Left ventricle myocardium inferior (tissue), 1 donor: ENCODE results near the gene DIPK1C. TPM values are rescaled to one million over a fixed set of nuclear protein-coding genes. Genes with fewer than 3 reads are reported as not detected.

Source experiments
- DNase-seq: peaks from one replicate; pipeline ENCODE4 v3.0.0-alpha.2; 2020
- H3K27ac ChIP-seq: fragments of 200-600 bp; replicated peaks from 2 replicates; pipeline ENCODE4 v1.8.0; 2021
- H3K27me3 ChIP-seq: fragments of 200-600 bp; 2 replicates; pipeline ENCODE4 v1.8.0; 2021; ENCODE audit warnings: low read depth
- H3K36me3 ChIP-seq: fragments of 200-600 bp; 2 replicates; pipeline ENCODE4 v1.8.0; 2021
- H3K4me1 ChIP-seq: fragments of 200-600 bp; 2 replicates; pipeline ENCODE4 v1.8.0; 2021
- H3K4me3 ChIP-seq: fragments of 200-600 bp; 2 replicates; pipeline ENCODE4 v1.8.0; 2021; ENCODE audit warnings: mild to moderate bottlenecking, moderate library complexity
- H3K9me3 ChIP-seq: fragments of 200-600 bp; replicated peaks from 2 replicates; pipeline ENCODE4 v1.8.0; 2021
- intact Hi-C: fragments of 100-400 bp; cut with micrococcal nuclease; formaldehyde crosslinking; loops from one replicate; pipeline ENCODE4 v1.11.0; 2022
- total RNA-seq: library from RNA; stranded (reverse); fragmentation: NEBNext Ultra II Directional; extraction: Animal tissue kit (Norgen Biotek cat#: 25700); gene quantifications from one replicate; pipeline ENCODE4 v1.2.1, GENCODE V29; 2021
- TF ChIP-seq, protein P1 (sequence below): fragments of 200-600 bp; IDR thresholded peaks from 2 replicates; pipeline ENCODE4 v1.8.0; 2021; ENCODE audit warnings: antibody characterized with exemption, mild to moderate bottlenecking, borderline replicate concordance
- donor health status: DM: no; HTN: yes; CAD: no; lungs with severe emphysema.

DIPK1C gene
- total RNA-seq, 1 donor from 2014 or later = 6.4 TPM

GRCh38 chr18:74396171-74397169 is 60.6 kb downstream of the DIPK1C start:
- H3K27me3 ChIP-seq = peaks cover 3% of the 10 kb centered on the region
- DNase-seq = no peak
- peaks cover 41% of the 10 kb centered on the region for H3K4me1 ChIP-seq
- no peaks in the 10 kb centered on the region for H3K9me3 ChIP-seq
- H3K27ac ChIP-seq = peak overlapping the region; percentile 51
- TF ChIP-seq, protein P1, sequence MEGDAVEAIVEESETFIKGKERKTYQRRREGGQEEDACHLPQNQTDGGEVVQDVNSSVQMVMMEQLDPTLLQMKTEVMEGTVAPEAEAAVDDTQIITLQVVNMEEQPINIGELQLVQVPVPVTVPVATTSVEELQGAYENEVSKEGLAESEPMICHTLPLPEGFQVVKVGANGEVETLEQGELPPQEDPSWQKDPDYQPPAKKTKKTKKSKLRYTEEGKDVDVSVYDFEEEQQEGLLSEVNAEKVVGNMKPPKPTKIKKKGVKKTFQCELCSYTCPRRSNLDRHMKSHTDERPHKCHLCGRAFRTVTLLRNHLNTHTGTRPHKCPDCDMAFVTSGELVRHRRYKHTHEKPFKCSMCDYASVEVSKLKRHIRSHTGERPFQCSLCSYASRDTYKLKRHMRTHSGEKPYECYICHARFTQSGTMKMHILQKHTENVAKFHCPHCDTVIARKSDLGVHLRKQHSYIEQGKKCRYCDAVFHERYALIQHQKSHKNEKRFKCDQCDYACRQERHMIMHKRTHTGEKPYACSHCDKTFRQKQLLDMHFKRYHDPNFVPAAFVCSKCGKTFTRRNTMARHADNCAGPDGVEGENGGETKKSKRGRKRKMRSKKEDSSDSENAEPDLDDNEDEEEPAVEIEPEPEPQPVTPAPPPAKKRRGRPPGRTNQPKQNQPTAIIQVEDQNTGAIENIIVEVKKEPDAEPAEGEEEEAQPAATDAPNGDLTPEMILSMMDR = no peak
- intact Hi-C loops = no loop called here
- H3K36me3 ChIP-seq = no peaks in the 10 kb centered on the region
- H3K4me3 ChIP-seq = no peak overlapping the region

GRCh38 chr18:74395648-74396154 is 61.4 kb downstream of the DIPK1C start:
- H3K4me1 ChIP-seq = peaks cover 39% of the 10 kb centered on the region
- TF ChIP-seq, protein P1 = no peak
- no peak for DNase-seq
- intact Hi-C loops = no loop called here
- H3K27me3 ChIP-seq = peaks cover 3% of the 10 kb centered on the region
- no peaks in the 10 kb centered on the region for H3K9me3 ChIP-seq
- H3K4me3 ChIP-seq = no peak overlapping the region
- H3K36me3 ChIP-seq = no peaks in the 10 kb centered on the region
- H3K27ac ChIP-seq = peak overlapping the region; percentile 51

- no peaks in the 10 kb centered on the region for H3K9me3 ChIP-seq
- H3K4me1 ChIP-seq = peaks cover 32% of the 10 kb centered on the region
- no peak overlapping the region for H3K4me3 ChIP-seq
- no peak overlapping the region for H3K27ac ChIP-seq
- DNase-seq = no peak
- no peaks in the 10 kb centered on the region for H3K36me3 ChIP-seq
- intact Hi-C loops = no loop called here
- TF ChIP-seq, protein P1 = no peak
- peaks cover 3% of the 10 kb centered on the region for H3K27me3 ChIP-seq
These were observed 62.1 kb downstream of the DIPK1C start for GRCh38 chr18:74395006-74395405.

DNA sequence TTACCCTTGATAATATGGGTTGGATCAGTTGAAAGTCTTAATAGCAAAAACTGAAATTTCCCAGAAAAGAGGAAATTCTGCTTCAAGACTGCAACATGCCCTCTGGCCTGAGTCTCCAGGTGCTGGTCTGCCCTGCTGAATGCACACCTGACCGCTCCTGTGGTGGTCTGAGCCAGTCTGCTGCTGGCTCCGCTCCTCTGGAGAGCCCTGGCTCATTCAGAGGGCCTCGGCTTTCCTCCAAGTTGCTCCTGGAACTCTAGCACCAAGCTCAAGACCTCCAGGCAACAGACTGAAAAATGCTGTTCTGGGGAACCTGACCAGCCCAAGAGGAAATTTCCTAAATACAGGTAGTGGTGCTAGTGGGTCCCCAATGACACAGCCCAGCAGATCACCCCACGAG is 64.8 kb downstream of the DIPK1C start:
- Histone ChIP-seq H3K27ac (no peak overlapping the region), H3K36me3 (no peaks in the 10 kb centered on the region), H3K4me1 (peaks cover 12% of the 10 kb centered on the region), H3K27me3 (peaks cover 3% of the 10 kb centered on the region), H3K9me3 (no peaks in the 10 kb centered on the region), H3K4me3 (no peak overlapping the region)
- no peak for DNase-seq
- TF ChIP-seq, protein P1 = no peak
- intact Hi-C loops = no loop called here

GRCh38 chr18:74390900-74391299 is 66.2 kb downstream of the DIPK1C start:
- no peaks in the 10 kb centered on the region for H3K9me3 ChIP-seq
- TF ChIP-seq, protein P1 = no peak
- H3K4me3 ChIP-seq = no peak overlapping the region
- intact Hi-C loops = no loop called here
- H3K4me1 ChIP-seq = peaks cover 3% of the 10 kb centered on the region
- peaks cover 3% of the 10 kb centered on the region for H3K27me3 ChIP-seq
- H3K36me3 ChIP-seq = no peaks in the 10 kb centered on the region
- H3K27ac ChIP-seq = no peak overlapping the region
- DNase-seq = no peak
